Transverse colon (tissue), 4 donors: Measurements from ENCODE around the gene SMIM7.

ENCODE experiments used
- POLR2AphosphoS5 ChIP-seq, 3 donors: sonication (generic); formaldehyde crosslinking; IDR thresholded peaks; one replicate each; pipeline ENCODE4 v1.6.1; 2016; ENCODE audit warnings: antibody characterized with exemption in 3 of 3
- TF ChIP-seq, protein P1 (sequence below), 5 experiments: fragments of 200-600 bp in 3 of 5; fragments of 450-650 bp in 2 of 5; sonication (generic) in 3 of 5; IDR thresholded peaks; 1 replicate in 2 of 5; 2 replicates in 3 of 5; pipeline ENCODE4 v1.5.1; 2016 to 2017; ENCODE audit warnings: antibody characterized with exemption in 5 of 5, inconsistent platforms in 3 of 5, mild to moderate bottlenecking in 2 of 5, moderate library complexity in 1 of 5

DNA sequence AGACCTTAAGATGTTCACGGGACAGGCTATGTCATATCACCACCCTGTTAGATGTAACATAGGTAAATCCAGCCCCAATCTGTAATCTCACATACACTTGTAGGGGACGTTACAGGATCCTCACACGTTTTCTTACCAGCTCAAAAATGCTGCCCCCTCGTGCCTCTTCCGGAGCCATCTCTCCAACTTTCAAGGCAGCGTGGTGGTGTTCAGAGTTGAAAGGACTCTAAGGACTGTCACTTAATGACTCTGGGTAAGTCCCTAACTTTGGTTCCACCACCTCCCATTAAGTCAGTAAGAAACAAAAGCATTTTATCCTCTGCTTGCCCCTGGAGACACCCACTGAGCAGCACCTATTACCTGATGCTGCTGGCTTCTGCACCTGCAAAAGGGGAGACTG is 36.4 kb downstream of the SMIM7 start:
- TF ChIP-seq, protein P1, sequence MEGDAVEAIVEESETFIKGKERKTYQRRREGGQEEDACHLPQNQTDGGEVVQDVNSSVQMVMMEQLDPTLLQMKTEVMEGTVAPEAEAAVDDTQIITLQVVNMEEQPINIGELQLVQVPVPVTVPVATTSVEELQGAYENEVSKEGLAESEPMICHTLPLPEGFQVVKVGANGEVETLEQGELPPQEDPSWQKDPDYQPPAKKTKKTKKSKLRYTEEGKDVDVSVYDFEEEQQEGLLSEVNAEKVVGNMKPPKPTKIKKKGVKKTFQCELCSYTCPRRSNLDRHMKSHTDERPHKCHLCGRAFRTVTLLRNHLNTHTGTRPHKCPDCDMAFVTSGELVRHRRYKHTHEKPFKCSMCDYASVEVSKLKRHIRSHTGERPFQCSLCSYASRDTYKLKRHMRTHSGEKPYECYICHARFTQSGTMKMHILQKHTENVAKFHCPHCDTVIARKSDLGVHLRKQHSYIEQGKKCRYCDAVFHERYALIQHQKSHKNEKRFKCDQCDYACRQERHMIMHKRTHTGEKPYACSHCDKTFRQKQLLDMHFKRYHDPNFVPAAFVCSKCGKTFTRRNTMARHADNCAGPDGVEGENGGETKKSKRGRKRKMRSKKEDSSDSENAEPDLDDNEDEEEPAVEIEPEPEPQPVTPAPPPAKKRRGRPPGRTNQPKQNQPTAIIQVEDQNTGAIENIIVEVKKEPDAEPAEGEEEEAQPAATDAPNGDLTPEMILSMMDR (IDR thresholded peaks at IDR 0.05), result no peak
- no peak for TF ChIP-seq POLR2AphosphoS5 (IDR thresholded peaks at IDR 0.05)
